HepG2 (cell line): ENCODE data around the gene VPS50. TPM values are rescaled to one million over a fixed set of nuclear protein-coding genes. Genes with fewer than 3 reads are reported as not detected.

Source experiments
- ATRX ChIP-seq: sonication (generic); formaldehyde crosslinking; IDR thresholded peaks from 2 replicates; pipeline ENCODE4 v1.4.0; 2020; ENCODE audit warnings: missing genetic modification reagents, borderline replicate concordance
- FOXO1 ChIP-seq: sonication (generic); formaldehyde crosslinking; IDR thresholded peaks from 2 replicates; pipeline ENCODE4 v1.4.0; 2020; ENCODE audit warnings: missing genetic modification reagents
- KDM2A ChIP-seq: sonication (generic); formaldehyde crosslinking; IDR thresholded peaks from 2 replicates; pipeline ENCODE4 v1.4.0; 2020; ENCODE audit warnings: low read depth, missing genetic modification reagents, borderline replicate concordance
- MTF2 ChIP-seq: sonication (generic); formaldehyde crosslinking; IDR thresholded peaks from 2 replicates; pipeline ENCODE4 v1.5.0; 2020; ENCODE audit warnings: missing genetic modification reagents, borderline replicate concordance
- RBFOX2 ChIP-seq: fragments of 200-400 bp; formaldehyde crosslinking; IDR thresholded peaks from 2 replicates; pipeline ENCODE4 v1.6.1; 2017; ENCODE audit warnings: low read depth, mild to moderate bottlenecking, low read length
- RFX5 ChIP-seq: IDR thresholded peaks from 2 replicates; pipeline ENCODE4 v1.6.1; 2011; ENCODE audit warnings: low read depth, low read length, improper control_type of control experiment
- SALL2 ChIP-seq: sonication (generic); formaldehyde crosslinking; IDR thresholded peaks from 2 replicates; pipeline ENCODE4 v1.8.1; 2023; ENCODE audit warnings: mild to moderate bottlenecking, missing genetic modification reagents, inconsistent platforms
- TCF7L2 ChIP-seq: IDR thresholded peaks from 2 replicates; pipeline ENCODE4 v1.6.1; 2011; ENCODE audit warnings: mild to moderate bottlenecking, low read depth, low read length, moderate library complexity
- ZBTB21 ChIP-seq: sonication (generic); formaldehyde crosslinking; IDR thresholded peaks from 2 replicates; pipeline ENCODE4 v1.4.0; 2020; ENCODE audit warnings: missing genetic modification reagents
- ZMAT3 ChIP-seq: sonication (generic); formaldehyde crosslinking; conservative IDR thresholded peaks from 2 replicates; pipeline ENCODE4 v1.7.0; 2021; ENCODE audit warnings: missing genetic modification reagents
- ZNF12 ChIP-seq: sonication (generic); formaldehyde crosslinking; IDR thresholded peaks from 2 replicates; pipeline ENCODE4 v1.5.0; 2020; ENCODE audit warnings: missing genetic modification reagents
- ZNF138 ChIP-seq: sonication (generic); formaldehyde crosslinking; IDR thresholded peaks from 2 replicates; pipeline ENCODE4 v1.5.0; 2020; ENCODE audit warnings: mild to moderate bottlenecking, low read depth, missing genetic modification reagents
- ZNF547 ChIP-seq: sonication (generic); formaldehyde crosslinking; IDR thresholded peaks from 2 replicates; pipeline ENCODE4 v1.5.1; 2020; ENCODE audit warnings: mild to moderate bottlenecking, missing genetic modification reagents
- ZNF768 ChIP-seq: sonication (generic); formaldehyde crosslinking; IDR thresholded peaks from 2 replicates; pipeline ENCODE4 v1.4.0; 2020; ENCODE audit warnings: missing genetic modification reagents
- ZNF850 ChIP-seq: sonication (generic); formaldehyde crosslinking; conservative IDR thresholded peaks from 2 replicates; pipeline ENCODE4 v1.9.0; 2021; ENCODE audit warnings: mild to moderate bottlenecking, missing genetic modification reagents
- ZSCAN31 ChIP-seq: sonication (generic); formaldehyde crosslinking; IDR thresholded peaks from 2 replicates; pipeline ENCODE4 v1.5.0; 2020; ENCODE audit warnings: low read depth, mild to moderate bottlenecking, missing genetic modification reagents
- polyA plus RNA-seq, 8 experiments: library from polyadenylated mRNA; depleted of rRNA in 3 of 8; stranded (reverse) in 7 of 8; unstranded in 1 of 8; fragments of >200 nt; fragmentation: Illumina TruSeq in 4 of 8; extraction: Trizol in 4 of 8; gene quantifications; 2 replicates each; pipeline versions ENCODE4 v1.2.1 to v1.2.3, GENCODE V29; 2011 to 2016; ENCODE audit warnings: low read depth in 4 of 8, missing spikeins in 1 of 8, mixed read lengths in 1 of 8; ENCODE audit not compliant: insufficient read depth in 1 of 8
- total RNA-seq, 5 experiments: library from RNA; depleted of rRNA; stranded (reverse); fragments of >200 nt; fragmentation: Illumina TruSeq; extraction: Trizol; gene quantifications; 2 replicates each; pipeline ENCODE4 v1.2.3, GENCODE V29; 2016; ENCODE audit warnings: low read depth in 1 of 5
- TF ChIP-seq, protein P1 (sequence below): sonication (generic); formaldehyde crosslinking; IDR thresholded peaks from 2 replicates; pipeline ENCODE4 v1.5.1; 2020; ENCODE audit warnings: missing genetic modification reagents, mild to moderate bottlenecking, borderline replicate concordance
- TF ChIP-seq, protein P2 (sequence below): sonication (generic); formaldehyde crosslinking; IDR thresholded peaks from 2 replicates; pipeline ENCODE4 v1.5.0; 2020; ENCODE audit warnings: missing genetic modification reagents
- TF ChIP-seq, protein P3 (sequence below): sonication (generic); formaldehyde crosslinking; IDR thresholded peaks from 2 replicates; pipeline ENCODE4 v1.8.1; 2022; ENCODE audit warnings: mild to moderate bottlenecking, missing genetic modification reagents
- TF ChIP-seq, protein P4 (sequence below): sonication (generic); formaldehyde crosslinking; IDR thresholded peaks from 2 replicates; pipeline ENCODE4 v1.9.0; 2021; ENCODE audit warnings: missing genetic modification reagents, borderline replicate concordance
- TF ChIP-seq, protein P5 (sequence below): IDR thresholded peaks from 2 replicates; pipeline ENCODE4 v1.6.1; 2012; ENCODE audit warnings: low read depth, low read length, improper control_type of control experiment

The VPS50 gene
- total and polyA plus RNA-seq, 2 of the 13 experiments (the other 11 are each of a cell fraction or from before 2014, with no cell fraction given) = 10.3 to 20.4 TPM

DNA sequence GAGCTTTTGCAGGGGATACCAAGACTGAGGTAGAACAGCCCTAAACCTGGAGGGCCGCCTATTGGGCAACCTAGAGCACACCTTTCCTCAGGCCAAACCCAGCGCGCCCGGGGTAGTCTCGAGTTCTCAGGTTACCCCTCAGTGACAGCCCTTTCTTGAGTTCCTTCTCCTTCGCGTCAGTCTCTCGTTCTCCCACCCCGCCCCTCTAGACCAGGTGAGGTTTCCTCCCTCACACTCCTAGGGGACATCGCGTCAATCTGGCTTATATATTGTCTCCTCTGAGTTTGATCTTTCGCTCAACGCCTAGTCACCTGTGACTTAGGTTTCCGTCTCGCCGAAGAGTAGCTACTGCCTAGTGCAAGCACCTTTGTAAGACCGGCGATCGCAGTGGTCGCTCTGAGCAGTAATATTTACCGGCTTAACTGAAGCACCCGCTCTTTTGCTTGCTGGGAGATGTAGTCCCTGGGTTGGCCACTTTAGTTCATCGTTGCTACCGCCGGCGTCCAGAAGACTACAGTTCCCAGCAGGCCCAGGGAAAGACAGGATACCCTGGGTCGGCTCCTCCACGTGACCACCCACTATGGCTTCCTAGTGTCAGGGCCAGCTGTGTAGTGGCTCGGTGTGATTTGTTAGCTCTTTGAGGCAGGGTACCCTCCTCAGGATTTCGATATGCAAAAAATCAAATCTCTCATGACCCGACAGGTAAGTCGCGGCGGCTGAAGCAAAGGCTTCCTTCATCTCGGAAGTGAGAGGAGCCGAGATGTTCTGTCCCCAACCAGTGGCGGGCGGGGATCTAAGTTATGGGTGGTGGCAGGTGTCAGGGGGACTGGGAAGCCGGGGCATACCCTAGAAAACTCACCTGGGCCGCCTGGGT lies at the start of gene VPS50 (continued):
- TF ChIP-seq, protein P1, sequence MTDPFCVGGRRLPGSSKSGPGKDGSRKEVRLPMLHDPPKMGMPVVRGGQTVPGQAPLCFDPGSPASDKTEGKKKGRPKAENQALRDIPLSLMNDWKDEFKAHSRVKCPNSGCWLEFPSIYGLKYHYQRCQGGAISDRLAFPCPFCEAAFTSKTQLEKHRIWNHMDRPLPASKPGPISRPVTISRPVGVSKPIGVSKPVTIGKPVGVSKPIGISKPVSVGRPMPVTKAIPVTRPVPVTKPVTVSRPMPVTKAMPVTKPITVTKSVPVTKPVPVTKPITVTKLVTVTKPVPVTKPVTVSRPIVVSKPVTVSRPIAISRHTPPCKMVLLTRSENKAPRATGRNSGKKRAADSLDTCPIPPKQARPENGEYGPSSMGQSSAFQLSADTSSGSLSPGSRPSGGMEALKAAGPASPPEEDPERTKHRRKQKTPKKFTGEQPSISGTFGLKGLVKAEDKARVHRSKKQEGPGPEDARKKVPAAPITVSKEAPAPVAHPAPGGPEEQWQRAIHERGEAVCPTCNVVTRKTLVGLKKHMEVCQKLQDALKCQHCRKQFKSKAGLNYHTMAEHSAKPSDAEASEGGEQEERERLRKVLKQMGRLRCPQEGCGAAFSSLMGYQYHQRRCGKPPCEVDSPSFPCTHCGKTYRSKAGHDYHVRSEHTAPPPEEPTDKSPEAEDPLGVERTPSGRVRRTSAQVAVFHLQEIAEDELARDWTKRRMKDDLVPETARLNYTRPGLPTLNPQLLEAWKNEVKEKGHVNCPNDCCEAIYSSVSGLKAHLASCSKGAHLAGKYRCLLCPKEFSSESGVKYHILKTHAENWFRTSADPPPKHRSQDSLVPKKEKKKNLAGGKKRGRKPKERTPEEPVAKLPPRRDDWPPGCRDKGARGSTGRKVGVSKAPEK (CRISPR knock-in tag) = no peak
- TF ChIP-seq KDM2A (CRISPR knock-in tag) = peak; percentile 81; the same call in 1 of the 2 replicates
- TF ChIP-seq ZNF768 (CRISPR knock-in tag) = no peak
- TF ChIP-seq ATRX (CRISPR knock-in tag) = no peak
- no peak for TF ChIP-seq ZSCAN31 (CRISPR knock-in tag)
- no peak for TF ChIP-seq ZNF138 (CRISPR knock-in tag)
- TF ChIP-seq, protein P2, sequence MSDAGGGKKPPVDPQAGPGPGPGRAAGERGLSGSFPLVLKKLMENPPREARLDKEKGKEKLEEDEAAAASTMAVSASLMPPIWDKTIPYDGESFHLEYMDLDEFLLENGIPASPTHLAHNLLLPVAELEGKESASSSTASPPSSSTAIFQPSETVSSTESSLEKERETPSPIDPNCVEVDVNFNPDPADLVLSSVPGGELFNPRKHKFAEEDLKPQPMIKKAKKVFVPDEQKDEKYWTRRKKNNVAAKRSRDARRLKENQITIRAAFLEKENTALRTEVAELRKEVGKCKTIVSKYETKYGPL (CRISPR knock-in tag) = no peak
- no peak for TF ChIP-seq RFX5
- TF ChIP-seq ZNF12 = no peak
- TF ChIP-seq ZBTB21 (CRISPR knock-in tag) = no peak
- TF ChIP-seq, protein P3, sequence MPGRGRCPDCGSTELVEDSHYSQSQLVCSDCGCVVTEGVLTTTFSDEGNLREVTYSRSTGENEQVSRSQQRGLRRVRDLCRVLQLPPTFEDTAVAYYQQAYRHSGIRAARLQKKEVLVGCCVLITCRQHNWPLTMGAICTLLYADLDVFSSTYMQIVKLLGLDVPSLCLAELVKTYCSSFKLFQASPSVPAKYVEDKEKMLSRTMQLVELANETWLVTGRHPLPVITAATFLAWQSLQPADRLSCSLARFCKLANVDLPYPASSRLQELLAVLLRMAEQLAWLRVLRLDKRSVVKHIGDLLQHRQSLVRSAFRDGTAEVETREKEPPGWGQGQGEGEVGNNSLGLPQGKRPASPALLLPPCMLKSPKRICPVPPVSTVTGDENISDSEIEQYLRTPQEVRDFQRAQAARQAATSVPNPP = no peak
- no peak for TF ChIP-seq ZNF850 (CRISPR knock-in tag)
- TF ChIP-seq, protein P4, sequence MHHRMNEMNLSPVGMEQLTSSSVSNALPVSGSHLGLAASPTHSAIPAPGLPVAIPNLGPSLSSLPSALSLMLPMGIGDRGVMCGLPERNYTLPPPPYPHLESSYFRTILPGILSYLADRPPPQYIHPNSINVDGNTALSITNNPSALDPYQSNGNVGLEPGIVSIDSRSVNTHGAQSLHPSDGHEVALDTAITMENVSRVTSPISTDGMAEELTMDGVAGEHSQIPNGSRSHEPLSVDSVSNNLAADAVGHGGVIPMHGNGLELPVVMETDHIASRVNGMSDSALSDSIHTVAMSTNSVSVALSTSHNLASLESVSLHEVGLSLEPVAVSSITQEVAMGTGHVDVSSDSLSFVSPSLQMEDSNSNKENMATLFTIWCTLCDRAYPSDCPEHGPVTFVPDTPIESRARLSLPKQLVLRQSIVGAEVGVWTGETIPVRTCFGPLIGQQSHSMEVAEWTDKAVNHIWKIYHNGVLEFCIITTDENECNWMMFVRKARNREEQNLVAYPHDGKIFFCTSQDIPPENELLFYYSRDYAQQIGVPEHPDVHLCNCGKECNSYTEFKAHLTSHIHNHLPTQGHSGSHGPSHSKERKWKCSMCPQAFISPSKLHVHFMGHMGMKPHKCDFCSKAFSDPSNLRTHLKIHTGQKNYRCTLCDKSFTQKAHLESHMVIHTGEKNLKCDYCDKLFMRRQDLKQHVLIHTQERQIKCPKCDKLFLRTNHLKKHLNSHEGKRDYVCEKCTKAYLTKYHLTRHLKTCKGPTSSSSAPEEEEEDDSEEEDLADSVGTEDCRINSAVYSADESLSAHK (CRISPR knock-in tag) = no peak
- TF ChIP-seq MTF2 (CRISPR knock-in tag) = peak; percentile 73; the same call in 1 of the 2 replicates
- TF ChIP-seq FOXO1 = peak; percentile 45; the same call in 1 of the 2 replicates
- TF ChIP-seq, protein P5, sequence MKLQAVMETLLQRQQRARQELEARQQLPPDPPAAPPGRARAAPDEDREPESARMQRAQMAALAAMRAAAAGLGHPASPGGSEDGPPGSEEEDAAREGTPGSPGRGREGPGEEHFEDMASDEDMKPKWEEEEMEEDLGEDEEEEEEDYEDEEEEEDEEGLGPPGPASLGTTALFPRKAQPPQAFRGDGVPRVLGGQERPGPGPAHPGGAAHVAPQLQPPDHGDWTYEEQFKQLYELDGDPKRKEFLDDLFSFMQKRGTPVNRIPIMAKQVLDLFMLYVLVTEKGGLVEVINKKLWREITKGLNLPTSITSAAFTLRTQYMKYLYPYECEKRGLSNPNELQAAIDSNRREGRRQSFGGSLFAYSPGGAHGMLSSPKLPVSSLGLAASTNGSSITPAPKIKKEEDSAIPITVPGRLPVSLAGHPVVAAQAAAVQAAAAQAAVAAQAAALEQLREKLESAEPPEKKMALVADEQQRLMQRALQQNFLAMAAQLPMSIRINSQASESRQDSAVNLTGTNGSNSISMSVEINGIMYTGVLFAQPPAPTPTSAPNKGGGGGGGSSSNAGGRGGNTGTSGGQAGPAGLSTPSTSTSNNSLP = no peak
- no peak for TF ChIP-seq ZMAT3 (CRISPR knock-in tag)
- TF ChIP-seq SALL2 = peak; percentile 59
- TF ChIP-seq ZNF547 (CRISPR knock-in tag) = no peak
- TF ChIP-seq TCF7L2 = no peak
- TF ChIP-seq RBFOX2 = no peak
